ENCODE measurements around the gene GPRC5C. TPM values are rescaled to one million over a fixed set of nuclear protein-coding genes. Genes with fewer than 3 reads are reported as not detected.

GPRC5C gene
- total and polyA plus RNA-seq, 2 experiments from 2014 or later: 106 to 114 TPM

GRCh38 chr17:74466111-74466827, 34.4 kb downstream of the GPRC5C start, which contains the start of gene CD300A:
Gene CD300A (plus strand): TSS chr17:74466634. CDS start chr17:74466704, 70 bp downstream.
- peaks cover 15% of the 10 kb centered on the region for H3K27me3 ChIP-seq
- H3K4me3 ChIP-seq: no peak within 1 kb of the TSS
- no peaks in the 10 kb centered on the region for H3K9me3 ChIP-seq (ENCODE audit: low read depth)
- TF ChIP-seq CTCF (IDR thresholded peaks at IDR 0.05; ENCODE audit: low read depth, low read length): no peak
- H3K36me3 ChIP-seq: no peaks in the 10 kb centered on the region
- H3K4me1 ChIP-seq (ENCODE audit: low read depth): no peaks in the 10 kb centered on the region
- no peak within 1 kb of the TSS for H3K27ac ChIP-seq
- DNase-seq (ENCODE audit: low read depth in 1 of 2, low spot score in 1 of 2): no peak

GRCh38 chr17:74466828-74467184, 34.9 kb downstream of the GPRC5C start:
- H3K4me3 ChIP-seq: no peak overlapping the region
- no peak overlapping the region for H3K27ac ChIP-seq
- H3K36me3 ChIP-seq: no peaks in the 10 kb centered on the region
- peaks cover 15% of the 10 kb centered on the region for H3K27me3 ChIP-seq
- no peak for DNase-seq (ENCODE audit: low read depth in 1 of 2, low spot score in 1 of 2)
- no peaks in the 10 kb centered on the region for H3K9me3 ChIP-seq (ENCODE audit: low read depth)
- no peak for TF ChIP-seq CTCF (IDR thresholded peaks at IDR 0.05; ENCODE audit: low read depth, low read length)
- no peaks in the 10 kb centered on the region for H3K4me1 ChIP-seq (ENCODE audit: low read depth)

- no peak overlapping the region for H3K27ac ChIP-seq
- no peaks in the 10 kb centered on the region for H3K4me1 ChIP-seq (ENCODE audit: low read depth)
- H3K9me3 ChIP-seq (ENCODE audit: low read depth): no peaks in the 10 kb centered on the region
- TF ChIP-seq CTCF (IDR thresholded peaks at IDR 0.05; ENCODE audit: low read depth, low read length): no peak
- no peak for DNase-seq (ENCODE audit: low read depth in 1 of 2, low spot score in 1 of 2)
- peaks cover 15% of the 10 kb centered on the region for H3K27me3 ChIP-seq
- H3K4me3 ChIP-seq: no peak overlapping the region
- H3K36me3 ChIP-seq: no peaks in the 10 kb centered on the region
Measured at GRCh38 chr17:74467221-74467951, 35.5 kb downstream of the GPRC5C start.

- Histone ChIP-seq H3K9me3 (ENCODE audit: low read depth) (no peaks in the 10 kb centered on the region), H3K36me3 (no peaks in the 10 kb centered on the region), H3K27ac (no peak overlapping the region), H3K27me3 (peaks cover 12% of the 10 kb centered on the region), H3K4me1 (ENCODE audit: low read depth) (no peaks in the 10 kb centered on the region), H3K4me3 (no peak overlapping the region)
- DNase-seq (ENCODE audit: low read depth in 1 of 2, low spot score in 1 of 2): no peak
- no peak for TF ChIP-seq CTCF (IDR thresholded peaks at IDR 0.05; ENCODE audit: low read depth, low read length)
Measured at GRCh38 chr17:74471341-74471740, 39.5 kb downstream of the GPRC5C start.

GRCh38 chr17:74472890-74473289, 41.0 kb downstream of the GPRC5C start:
- TF ChIP-seq CTCF (IDR thresholded peaks at IDR 0.05; ENCODE audit: low read depth, low read length): no peak
- no peak for DNase-seq (ENCODE audit: low read depth in 1 of 2, low spot score in 1 of 2)
- H3K36me3 ChIP-seq: no peaks in the 10 kb centered on the region
- H3K27ac ChIP-seq: no peak overlapping the region
- no peaks in the 10 kb centered on the region for H3K27me3 ChIP-seq
- no peaks in the 10 kb centered on the region for H3K9me3 ChIP-seq (ENCODE audit: low read depth)
- H3K4me1 ChIP-seq (ENCODE audit: low read depth): no peaks in the 10 kb centered on the region
- no peak overlapping the region for H3K4me3 ChIP-seq

Data from cardiac muscle cell (in vitro differentiated cells and primary cell).